OCI-LY3 (cell line): ENCODE data around the gene ASPN.
A peak's percentile ranks its signal among the peaks of the same experiment; 100 is the strongest.

Source experiments
- H2AFZ ChIP-seq: fragments of 200-600, 300-600 bp; shearing (Covaris generic); 2 replicates; pipeline ENCODE4 v1.6.0; 2014; ENCODE audit warnings: antibody characterized with exemption, low read depth, low read length
- H3K27ac ChIP-seq: fragments of 200-600, 300-600 bp; sonication (generic); 2 replicates; pipeline ENCODE4 v1.5.1; 2014; ENCODE audit warnings: mild to moderate bottlenecking, low read length, moderate library complexity, mixed read lengths
- H3K27me3 ChIP-seq: fragments of 200-600, 300-600 bp; sonication (generic); 2 replicates; pipeline ENCODE4 v1.6.1; 2014; ENCODE audit warnings: low read depth, low read length, mixed read lengths
- H3K36me3 ChIP-seq: fragments of 200-600, 300-600 bp; sonication (generic); replicated peaks from 2 replicates; pipeline ENCODE3; 2014; ENCODE audit warnings: low read depth, low read length, mixed read lengths
- H3K4me1 ChIP-seq: fragments of 300-600, 200-600 bp; sonication (generic); 2 replicates; pipeline ENCODE4 v1.6.1; 2014; ENCODE audit warnings: low read length, mixed read lengths
- H3K4me2 ChIP-seq: fragments of 200-600, 300-600 bp; sonication (generic); 2 replicates; pipeline ENCODE4 v1.6.1; 2014; ENCODE audit warnings: low read length, mixed read lengths
- H3K4me3 ChIP-seq: fragments of 300-600, 200-600 bp; sonication (generic); 2 replicates; pipeline ENCODE4 v1.5.1; 2014; ENCODE audit warnings: antibody characterized with exemption, mild to moderate bottlenecking, low read length, moderate library complexity
- H3K79me2 ChIP-seq: fragments of 300-600, 200-600 bp; shearing (Covaris generic); 2 replicates; pipeline ENCODE4 v1.6.1; 2014; ENCODE audit warnings: mild to moderate bottlenecking, low read length, mixed read lengths
- H3K9ac ChIP-seq: fragments of 300-600, 200-600 bp; shearing (Covaris generic); 2 replicates; pipeline ENCODE4 v1.6.0; 2014; ENCODE audit warnings: mild to moderate bottlenecking, low read length, moderate library complexity
- H3K9me3 ChIP-seq: fragments of 200-600, 300-600 bp; shearing (Covaris generic); 2 replicates; pipeline ENCODE4 v1.6.1; 2014; ENCODE audit warnings: low read length, mixed read lengths; ENCODE audit not compliant: insufficient read depth
- H4K20me1 ChIP-seq: fragments of 200-600, 300-600 bp; sonication (generic); 2 replicates; pipeline ENCODE4 v1.6.1; 2016; ENCODE audit warnings: low read length, mixed read lengths; ENCODE audit not compliant: insufficient read depth
- EZH2phosphoT487 ChIP-seq: fragments of 200-600 bp; shearing (Covaris generic); IDR thresholded peaks from 2 replicates; pipeline ENCODE4 v1.6.1; 2018; ENCODE audit warnings: antibody characterized with exemption, mixed run types, low read depth
- TF ChIP-seq, protein P1 (sequence below): fragments of 200-600, 300-600 bp; sonication (generic); IDR thresholded peaks from 2 replicates; pipeline ENCODE4 v1.5.1; 2014; ENCODE audit warnings: antibody characterized with exemption, low read length, low read depth

The ASPN gene

DNA sequence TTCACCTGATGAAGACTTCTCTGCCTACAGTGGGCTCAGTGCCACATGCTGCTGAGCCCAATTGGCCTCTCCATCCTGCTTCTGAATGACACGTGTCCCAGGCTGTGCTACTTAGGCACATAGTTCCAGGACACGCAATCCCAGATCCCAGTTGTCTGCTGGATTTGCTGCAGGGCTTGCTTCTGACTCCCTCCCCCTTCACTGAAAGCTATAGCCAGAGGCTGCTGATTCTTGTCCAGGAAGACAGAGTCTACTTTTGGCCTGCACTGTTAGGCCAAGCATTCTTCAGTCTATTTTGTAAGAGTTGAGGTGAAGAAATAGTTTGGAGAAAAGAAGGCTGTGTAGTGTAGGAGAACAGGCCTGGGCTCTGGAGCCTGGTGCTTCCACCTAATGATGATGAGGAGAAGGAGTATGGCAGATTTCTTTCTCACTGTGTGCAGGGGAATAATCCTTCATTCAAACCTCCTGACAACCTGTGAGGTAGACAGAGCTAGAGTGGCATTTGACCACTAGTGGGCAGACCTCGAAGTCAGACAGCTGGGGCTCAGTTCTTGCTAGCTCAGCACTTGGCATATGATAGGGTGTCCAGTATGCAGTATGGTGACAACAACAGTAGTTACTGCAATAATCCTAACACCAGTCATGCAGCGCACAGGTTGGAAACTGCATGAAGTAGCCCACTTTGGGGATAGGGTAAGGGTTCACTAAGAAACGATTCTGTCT is 19.5 kb upstream of the ASPN start:
- Histone ChIP-seq H3K79me2 (no peaks in the 10 kb centered on the region), H3K4me1 (no peaks in the 10 kb centered on the region), H3K9me3 (no peaks in the 10 kb centered on the region), H2AFZ (no peak overlapping the region), H3K4me3 (no peak overlapping the region), H3K9ac (no peak overlapping the region), H3K27me3 (no peaks in the 10 kb centered on the region), H4K20me1 (no peaks in the 10 kb centered on the region), H3K27ac (no peak overlapping the region), H3K36me3 (no peaks in the 10 kb centered on the region), H3K4me2 (no peak overlapping the region)
- TF ChIP-seq EZH2phosphoT487: no peak
- TF ChIP-seq, protein P1, sequence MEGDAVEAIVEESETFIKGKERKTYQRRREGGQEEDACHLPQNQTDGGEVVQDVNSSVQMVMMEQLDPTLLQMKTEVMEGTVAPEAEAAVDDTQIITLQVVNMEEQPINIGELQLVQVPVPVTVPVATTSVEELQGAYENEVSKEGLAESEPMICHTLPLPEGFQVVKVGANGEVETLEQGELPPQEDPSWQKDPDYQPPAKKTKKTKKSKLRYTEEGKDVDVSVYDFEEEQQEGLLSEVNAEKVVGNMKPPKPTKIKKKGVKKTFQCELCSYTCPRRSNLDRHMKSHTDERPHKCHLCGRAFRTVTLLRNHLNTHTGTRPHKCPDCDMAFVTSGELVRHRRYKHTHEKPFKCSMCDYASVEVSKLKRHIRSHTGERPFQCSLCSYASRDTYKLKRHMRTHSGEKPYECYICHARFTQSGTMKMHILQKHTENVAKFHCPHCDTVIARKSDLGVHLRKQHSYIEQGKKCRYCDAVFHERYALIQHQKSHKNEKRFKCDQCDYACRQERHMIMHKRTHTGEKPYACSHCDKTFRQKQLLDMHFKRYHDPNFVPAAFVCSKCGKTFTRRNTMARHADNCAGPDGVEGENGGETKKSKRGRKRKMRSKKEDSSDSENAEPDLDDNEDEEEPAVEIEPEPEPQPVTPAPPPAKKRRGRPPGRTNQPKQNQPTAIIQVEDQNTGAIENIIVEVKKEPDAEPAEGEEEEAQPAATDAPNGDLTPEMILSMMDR: peak; percentile 66

DNA sequence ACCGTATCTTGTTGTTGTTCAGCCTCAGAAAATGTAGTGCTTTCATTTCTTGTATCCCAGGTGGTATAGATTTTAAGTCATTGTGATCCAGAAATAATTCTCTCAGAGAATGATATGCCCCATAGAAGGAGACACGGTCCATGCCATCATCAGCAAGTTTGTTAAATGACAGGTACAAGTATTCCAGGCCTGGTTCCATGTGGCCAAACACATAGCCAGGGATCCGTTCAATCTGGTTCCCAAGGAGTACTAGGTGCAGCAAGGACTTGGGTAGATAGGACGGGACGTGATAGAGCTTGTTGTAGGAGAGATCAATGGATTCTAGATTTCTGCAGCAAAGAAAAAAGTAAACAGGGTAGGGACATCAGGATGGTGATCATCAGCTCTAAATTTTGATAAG is 18.4 kb upstream of the ASPN start:
- Histone ChIP-seq H3K79me2 (no peaks in the 10 kb centered on the region), H3K4me2 (no peak overlapping the region), H3K36me3 (no peaks in the 10 kb centered on the region), H4K20me1 (no peaks in the 10 kb centered on the region), H3K4me1 (no peaks in the 10 kb centered on the region), H3K9me3 (no peaks in the 10 kb centered on the region), H2AFZ (no peak overlapping the region), H3K27ac (no peak overlapping the region), H3K9ac (no peak overlapping the region), H3K27me3 (no peaks in the 10 kb centered on the region), H3K4me3 (no peak overlapping the region)
- TF ChIP-seq EZH2phosphoT487: no peak
- TF ChIP-seq, protein P1: no peak

DNA sequence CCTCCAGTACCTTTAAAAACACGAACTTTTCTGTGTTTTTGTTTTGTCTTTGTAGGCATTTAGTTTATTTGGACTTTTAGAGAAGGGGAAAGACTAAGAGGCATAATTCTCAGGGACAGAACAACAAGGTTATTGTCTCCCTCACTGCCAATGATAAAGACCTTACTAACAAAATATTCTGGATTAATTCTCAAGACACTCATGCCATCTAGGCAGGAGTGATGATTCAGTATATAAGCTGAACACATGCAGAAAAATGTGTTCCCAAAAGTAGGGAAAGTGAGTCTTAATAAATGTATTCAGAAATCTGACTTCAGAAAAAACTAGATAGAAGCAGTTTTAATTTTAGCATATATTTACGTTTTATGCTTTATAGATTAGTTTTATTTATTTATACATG is 17.4 kb upstream of the ASPN start:
- Histone ChIP-seq H3K9me3 (no peaks in the 10 kb centered on the region), H3K36me3 (no peaks in the 10 kb centered on the region), H3K9ac (no peak overlapping the region), H3K4me3 (no peak overlapping the region), H3K27me3 (no peaks in the 10 kb centered on the region), H3K27ac (no peak overlapping the region), H3K4me1 (no peaks in the 10 kb centered on the region), H3K79me2 (no peaks in the 10 kb centered on the region), H3K4me2 (no peak overlapping the region), H4K20me1 (no peaks in the 10 kb centered on the region), H2AFZ (no peak overlapping the region)
- TF ChIP-seq, protein P1: no peak
- TF ChIP-seq EZH2phosphoT487: no peak

DNA sequence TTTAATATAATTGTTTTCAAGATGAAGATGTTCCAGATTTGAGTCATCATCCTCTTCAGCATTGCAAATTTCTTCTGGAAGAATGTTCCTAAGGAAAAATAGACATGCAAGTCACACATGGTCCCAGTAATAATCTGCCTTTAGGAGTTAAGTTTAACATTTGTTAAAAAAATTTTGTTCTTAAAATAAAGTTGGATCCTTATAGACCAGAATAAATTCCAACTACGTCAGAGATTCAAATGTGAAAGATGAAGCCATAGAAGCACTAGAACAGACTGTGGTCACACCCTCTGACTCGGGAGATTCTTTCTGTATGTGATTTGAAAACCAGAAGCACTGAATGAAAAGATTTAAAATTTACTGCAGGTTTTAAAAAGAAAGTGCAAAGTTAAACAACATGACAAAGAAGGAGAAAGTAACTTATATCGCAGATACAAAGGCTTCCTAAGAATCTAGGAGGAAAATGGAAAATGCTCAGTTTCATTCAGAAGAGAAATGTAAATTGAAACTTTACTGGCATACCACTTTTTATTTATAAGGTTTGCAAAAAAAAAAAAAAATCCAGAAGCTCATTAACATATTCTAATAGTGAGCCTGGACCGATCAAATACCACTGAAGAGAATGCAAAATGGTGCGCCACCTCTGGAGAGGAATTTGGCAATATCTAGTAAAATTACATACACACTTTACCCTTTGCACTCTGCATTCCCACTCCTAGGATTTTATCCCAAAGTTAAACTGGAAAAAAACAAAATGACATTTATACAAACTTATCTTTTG is 14.3 kb upstream of the ASPN start:
- H3K79me2 ChIP-seq: no peaks in the 10 kb centered on the region
- H3K4me3 ChIP-seq: no peak overlapping the region
- no peak overlapping the region for H3K9ac ChIP-seq
- TF ChIP-seq EZH2phosphoT487: no peak
- TF ChIP-seq, protein P1: no peak
- no peaks in the 10 kb centered on the region for H4K20me1 ChIP-seq
- H3K9me3 ChIP-seq: no peaks in the 10 kb centered on the region
- no peak overlapping the region for H3K27ac ChIP-seq
- H2AFZ ChIP-seq: no peak overlapping the region
- H3K27me3 ChIP-seq: no peaks in the 10 kb centered on the region
- peaks cover 11% of the 10 kb centered on the region for H3K4me1 ChIP-seq
- H3K4me2 ChIP-seq: no peak overlapping the region
- H3K36me3 ChIP-seq: no peaks in the 10 kb centered on the region
